HG03439 (cell line): ENCODE results near the gene TMBIM4.
A peak's percentile ranks its signal among the peaks of the same experiment; 100 is the strongest.

ENCODE experiments used
- ATAC-seq: cut with Tn5 transposase; IDR thresholded peaks from one replicate; pipeline ENCODE4 v1.9.1; 2021; ENCODE audit warnings: mild to moderate bottlenecking, moderate library complexity; ENCODE audit not compliant: unreplicated experiment

TMBIM4 gene

DNA sequence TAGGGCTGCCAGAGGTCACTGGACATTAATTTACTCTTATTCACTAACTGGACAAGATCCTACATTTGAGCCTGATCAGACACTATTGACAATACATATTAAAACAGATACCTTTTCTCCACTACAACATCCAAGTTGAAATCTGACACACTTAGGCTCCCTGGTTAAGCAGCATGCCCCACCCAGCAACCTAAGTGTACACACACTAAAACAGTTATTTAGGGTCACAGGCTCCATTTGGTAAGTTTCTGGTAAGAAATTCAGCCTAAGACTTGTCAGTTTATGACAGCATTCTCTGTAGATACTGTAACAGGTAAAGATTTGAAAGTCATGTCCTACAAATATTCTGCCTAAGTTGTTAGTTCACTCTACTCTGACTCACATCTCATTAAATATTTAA is 27.0 kb downstream of the TMBIM4 start:
- ATAC-seq, result no peak

DNA sequence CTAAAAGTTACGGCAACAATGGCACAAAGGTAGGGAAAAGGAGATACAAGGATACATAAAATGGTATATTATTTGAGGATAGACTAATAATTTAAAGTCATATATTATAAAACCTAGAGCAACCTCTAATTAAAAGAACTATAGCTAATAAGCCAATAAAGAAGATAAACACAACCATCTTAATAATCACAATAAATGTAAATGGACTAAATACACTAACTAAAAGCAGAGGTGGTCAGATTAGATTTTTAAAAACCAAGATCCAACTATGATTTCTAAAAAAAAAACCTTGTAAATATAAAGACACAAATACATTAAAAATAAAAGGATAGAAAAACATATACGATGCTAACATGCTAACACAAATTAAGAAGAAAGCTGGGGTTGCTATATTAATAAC is 28.5 kb downstream of the TMBIM4 start:
- no peak for ATAC-seq

GRCh38 chr12:66140731-66141130 is 29.1 kb downstream of the TMBIM4 start:
- ATAC-seq, result no peak

- no peak for ATAC-seq
These were observed 30.5 kb downstream of the TMBIM4 start for GRCh38 chr12:66139328-66139727.

DNA sequence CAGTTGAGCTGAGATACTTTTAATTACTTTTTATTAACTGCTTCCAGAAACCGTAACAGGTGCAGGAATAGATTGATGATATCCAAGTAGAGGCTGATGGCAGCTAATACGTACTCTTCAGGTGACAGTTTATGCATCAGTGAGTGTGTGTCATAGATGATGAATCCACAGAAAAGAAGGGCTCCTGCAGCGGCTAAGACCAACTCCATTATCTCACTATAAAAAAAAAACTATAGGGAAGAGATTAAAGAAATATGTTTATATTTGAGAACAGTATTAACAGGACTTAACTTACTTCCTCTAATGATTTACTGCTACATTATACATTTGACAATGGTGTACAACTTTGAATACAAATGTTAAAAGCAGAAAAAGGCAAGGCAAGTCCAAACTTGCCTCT is 31.9 kb downstream of the TMBIM4 start:
- ATAC-seq, result no peak

DNA sequence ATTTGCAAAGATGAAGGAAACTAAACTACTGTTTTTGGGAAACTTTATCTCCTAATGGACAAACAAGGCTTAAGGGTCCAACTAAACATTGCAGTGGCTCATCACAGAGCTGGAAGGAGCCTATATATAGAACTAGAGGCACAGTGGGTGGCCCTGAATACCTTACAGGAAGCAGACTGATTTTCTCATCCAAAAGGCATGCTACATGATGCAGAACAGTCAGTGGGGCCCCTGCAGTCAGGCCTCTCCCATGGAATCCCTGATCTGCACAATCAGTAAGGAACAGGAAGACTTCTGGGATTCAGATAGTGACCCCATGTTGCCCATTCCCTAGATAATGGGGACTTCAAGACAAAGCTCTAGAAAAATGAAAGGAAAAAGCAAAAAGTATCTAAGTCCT is 37.4 kb downstream of the TMBIM4 start:
- no peak for ATAC-seq

GRCh38 chr12:66131067-66131688 is 38.6 kb downstream of the TMBIM4 start:
- peak; percentile 15 for ATAC-seq

GRCh38 chr12:66130267-66131066 is 39.3 kb downstream of the TMBIM4 start, which contains the start of gene LLPH:
TSS of gene LLPH (minus strand) at chr12:66130750. CDS start at chr12:66129106, 1,644 bp downstream.
- ATAC-seq, result peak; percentile 97

- ATAC-seq, result no peak
These were observed 39.9 kb downstream of the TMBIM4 start for GRCh38 chr12:66129934-66130266.

DNA sequence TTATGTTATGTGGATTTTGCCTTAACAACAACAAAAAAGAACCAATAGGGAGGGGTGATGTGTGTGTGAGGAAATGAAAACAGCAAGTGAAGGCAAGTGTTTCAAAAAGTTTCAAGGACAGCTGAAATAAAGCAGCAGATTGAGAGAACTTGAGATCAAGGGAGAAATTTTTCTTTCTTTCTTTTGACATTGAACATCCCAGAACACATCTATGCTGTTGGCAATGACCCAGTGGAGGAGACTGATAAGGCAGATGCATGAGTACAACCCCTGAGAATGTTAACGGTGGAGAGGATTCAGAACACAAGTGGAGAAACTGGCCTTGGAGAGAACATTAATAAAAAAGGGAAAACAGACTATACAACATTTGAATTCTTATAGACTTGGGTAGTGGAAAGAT is 42.1 kb downstream of the TMBIM4 start:
- ATAC-seq, result no peak

DNA sequence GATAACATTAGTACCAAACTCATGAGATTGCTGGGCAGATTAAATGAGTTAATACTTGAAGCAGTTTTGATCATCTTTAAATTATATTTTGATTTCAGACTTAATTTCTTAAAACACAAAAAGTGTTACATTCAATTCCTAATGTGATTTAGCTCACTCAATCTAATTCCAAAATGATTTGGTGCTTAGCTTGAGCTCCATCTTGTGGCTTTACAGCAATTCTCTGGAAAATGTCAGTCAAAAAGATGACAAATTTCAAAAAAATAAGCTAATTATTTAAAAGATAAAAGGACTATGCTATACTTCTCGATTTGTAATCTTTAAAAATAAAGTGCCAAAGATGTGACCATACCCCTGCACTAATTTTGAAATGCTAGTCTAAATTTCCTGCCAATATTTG is 49.3 kb downstream of the TMBIM4 start:
- no peak for ATAC-seq

DNA sequence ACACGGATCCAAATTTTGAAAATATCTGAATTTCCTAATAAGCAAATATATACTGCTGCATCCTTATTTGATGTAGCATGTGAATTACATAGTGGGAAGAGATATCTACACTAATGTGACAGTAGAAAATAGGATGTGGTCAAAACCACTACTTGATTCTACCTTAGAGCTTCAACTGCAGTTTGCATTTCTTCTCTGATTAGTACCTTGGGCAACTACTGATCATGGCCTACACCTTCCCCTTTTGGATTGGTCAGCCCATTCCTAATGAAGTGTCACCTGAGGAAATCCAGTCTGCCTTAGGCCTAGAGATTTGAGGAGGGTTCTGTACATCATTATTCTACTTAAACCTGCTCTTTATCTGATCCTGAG is 49.9 kb downstream of the TMBIM4 start:
- no peak for ATAC-seq

DNA sequence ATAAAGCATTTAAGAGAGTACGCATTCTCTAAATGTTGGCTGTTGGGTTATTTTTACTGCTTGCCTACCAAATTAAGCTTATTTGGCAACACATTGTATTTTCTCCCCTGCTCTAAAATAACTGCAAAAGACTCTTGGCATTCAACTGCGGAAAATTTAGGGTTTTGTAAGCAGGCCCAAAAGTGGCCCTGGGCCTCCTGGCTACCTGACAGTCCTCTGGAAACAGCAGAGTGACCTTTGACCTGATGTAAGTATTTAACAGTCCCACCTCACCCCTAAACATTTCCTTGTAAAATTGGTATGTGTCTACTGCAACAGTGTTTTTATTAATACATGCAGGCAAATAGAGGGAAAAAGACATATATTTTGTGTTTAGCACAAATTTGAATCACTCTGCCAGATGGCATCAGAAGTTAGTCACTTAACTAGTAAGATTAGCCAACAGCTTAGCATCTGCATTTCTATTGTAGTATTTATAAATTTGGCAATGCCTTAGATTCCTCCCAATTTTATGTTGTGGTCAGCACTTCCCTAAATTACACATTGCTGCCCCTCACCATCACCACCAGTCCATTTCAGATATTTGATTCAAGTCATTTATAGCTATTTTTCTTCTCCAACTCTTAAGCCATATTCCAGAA is 50.4 kb downstream of the TMBIM4 start:
- ATAC-seq, result no peak

GRCh38 chr12:66118240-66118891 is 51.4 kb downstream of the TMBIM4 start:
- ATAC-seq, result no peak

GRCh38 chr12:66117242-66117641 is 52.6 kb downstream of the TMBIM4 start:
- ATAC-seq, result no peak

GRCh38 chr12:66115071-66115600 is 54.7 kb downstream of the TMBIM4 start:
- ATAC-seq, result no peak

DNA sequence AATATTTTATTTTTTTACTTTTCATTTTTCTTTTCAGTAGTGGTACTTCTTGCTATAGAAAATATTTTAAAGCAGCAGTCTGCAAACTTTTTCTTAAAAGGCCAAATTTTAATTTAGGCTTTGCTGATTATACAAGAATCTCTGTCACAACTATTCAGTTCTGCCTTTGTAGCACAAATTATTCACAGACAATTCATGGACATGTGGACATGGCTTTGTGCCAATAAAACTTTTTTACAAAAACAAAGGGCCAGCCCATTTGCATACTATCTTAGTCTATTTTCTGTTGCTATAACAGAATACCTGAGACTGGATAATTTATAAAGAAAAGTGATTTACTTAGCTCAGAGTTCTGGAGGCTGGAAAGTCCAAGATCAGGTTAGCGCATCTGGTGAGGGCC is 56.3 kb downstream of the TMBIM4 start:
- no peak for ATAC-seq

GRCh38 chr12:66111605-66112004 is 58.2 kb downstream of the TMBIM4 start:
- ATAC-seq, result no peak

GRCh38 chr12:66109056-66109455 is 60.7 kb downstream of the TMBIM4 start:
- ATAC-seq, result no peak

GRCh38 chr12:66108386-66108785 is 61.4 kb downstream of the TMBIM4 start:
- no peak for ATAC-seq

GRCh38 chr12:66107451-66107915 is 62.3 kb downstream of the TMBIM4 start:
- ATAC-seq, result peak; percentile 96
